HUES48 (cell line): ENCODE measurements around the gene RACGAP1.
A peak's percentile ranks its signal among the peaks of the same experiment; 100 is the strongest.

Source experiments
- H3K27ac ChIP-seq: one replicate; pipeline ENCODE4 v1.7.0; 2013; ENCODE audit warnings: low read depth, low read length, inconsistent platforms
- H3K27me3 ChIP-seq: 2 replicates; pipeline ENCODE4 v1.6.1; 2013; ENCODE audit warnings: mild to moderate bottlenecking, low read length; ENCODE audit not compliant: control insufficient read depth, insufficient read depth
- H3K36me3 ChIP-seq: 2 replicates; pipeline ENCODE4 v1.6.1; 2013; ENCODE audit warnings: low read length; ENCODE audit not compliant: control insufficient read depth, insufficient read depth
- H3K4me1 ChIP-seq: 2 replicates; pipeline ENCODE4 v1.6.1; 2013; ENCODE audit warnings: mild to moderate bottlenecking, low read length; ENCODE audit not compliant: control insufficient read depth, insufficient read depth
- H3K4me3 ChIP-seq: 2 replicates; pipeline ENCODE4 v1.5.1; 2013; ENCODE audit warnings: mild to moderate bottlenecking, low read depth, low read length
- H3K9ac ChIP-seq: 2 replicates; pipeline ENCODE4 v1.6.1; 2013; ENCODE audit warnings: mild to moderate bottlenecking, low read depth, low read length, moderate library complexity
- H3K9me3 ChIP-seq: 2 replicates; pipeline ENCODE4 v1.6.1; 2013; ENCODE audit warnings: low read length; ENCODE audit not compliant: control insufficient read depth, insufficient read depth

The RACGAP1 gene

GRCh38 chr12:50025187-50026059 is at the start of gene RACGAP1:
TSS of gene RACGAP1 (minus strand) at chr12:50025494. CDS start at chr12:50016715, 8,779 bp downstream.
- Histone ChIP-seq H3K4me3 (peak within 1 kb of the TSS; percentile 77), H3K9me3 (no peaks in the 10 kb centered on the region), H3K27ac (peak within 1 kb of the TSS; percentile 79), H3K36me3 (peaks cover 3% of the 10 kb centered on the region; the same call in 1 of the 2 replicates), H3K9ac (peak within 1 kb of the TSS; percentile 31; the same call in 1 of the 2 replicates), H3K4me1 (peaks cover 4% of the 10 kb centered on the region; the same call in 1 of the 2 replicates), H3K27me3 (no peaks in the 10 kb centered on the region)

GRCh38 chr12:50073712-50074111 is 48.4 kb upstream of the RACGAP1 start:
- Histone ChIP-seq H3K27me3 (no peaks in the 10 kb centered on the region), H3K4me3 (no peak overlapping the region), H3K36me3 (no peaks in the 10 kb centered on the region), H3K27ac (no peak overlapping the region), H3K9ac (no peak overlapping the region), H3K9me3 (no peaks in the 10 kb centered on the region), H3K4me1 (no peaks in the 10 kb centered on the region)

- Histone ChIP-seq H3K4me3 (no peak overlapping the region), H3K4me1 (no peaks in the 10 kb centered on the region), H3K36me3 (no peaks in the 10 kb centered on the region), H3K9ac (no peak overlapping the region), H3K9me3 (no peaks in the 10 kb centered on the region), H3K27me3 (no peaks in the 10 kb centered on the region), H3K27ac (no peak overlapping the region)
These were observed 47.9 kb upstream of the RACGAP1 start for GRCh38 chr12:50073206-50073605.

- Histone ChIP-seq H3K4me3 (no peak overlapping the region), H3K36me3 (no peaks in the 10 kb centered on the region), H3K27ac (no peak overlapping the region), H3K9me3 (no peaks in the 10 kb centered on the region), H3K9ac (no peak overlapping the region), H3K27me3 (no peaks in the 10 kb centered on the region), H3K4me1 (no peaks in the 10 kb centered on the region)
These were observed 47.1 kb upstream of the RACGAP1 start for GRCh38 chr12:50072198-50072907.

GRCh38 chr12:50070314-50071060 is 45.2 kb upstream of the RACGAP1 start:
- H3K9ac ChIP-seq, result no peak overlapping the region

GRCh38 chr12:50069539-50069938 is 44.2 kb upstream of the RACGAP1 start:
- Histone ChIP-seq H3K9me3 (no peaks in the 10 kb centered on the region), H3K4me1 (peaks cover 11% of the 10 kb centered on the region; the same call in 1 of the 2 replicates), H3K27ac (no peak overlapping the region)

More at GRCh38 chr12:50070314-50071060, 45.2 kb upstream of the RACGAP1 start:
- Histone ChIP-seq H3K9me3 (no peaks in the 10 kb centered on the region), H3K27me3 (no peaks in the 10 kb centered on the region), H3K27ac (no peak overlapping the region), H3K4me1 (peaks cover 11% of the 10 kb centered on the region; the same call in 1 of the 2 replicates), H3K4me3 (no peak overlapping the region), H3K36me3 (no peaks in the 10 kb centered on the region)

GRCh38 chr12:50069069-50069468 is 43.8 kb upstream of the RACGAP1 start:
- Histone ChIP-seq H3K9me3 (no peaks in the 10 kb centered on the region), H3K4me3 (no peak overlapping the region), H3K27ac (no peak overlapping the region), H3K9ac (no peak overlapping the region), H3K36me3 (no peaks in the 10 kb centered on the region), H3K27me3 (no peaks in the 10 kb centered on the region), H3K4me1 (peaks cover 11% of the 10 kb centered on the region; the same call in 1 of the 2 replicates)

More at GRCh38 chr12:50069539-50069938, 44.2 kb upstream of the RACGAP1 start:
- Histone ChIP-seq H3K36me3 (no peaks in the 10 kb centered on the region), H3K9ac (no peak overlapping the region), H3K27me3 (no peaks in the 10 kb centered on the region), H3K4me3 (no peak overlapping the region)

- no peaks in the 10 kb centered on the region for H3K36me3 ChIP-seq
- H3K9ac ChIP-seq, result no peak overlapping the region
- H3K4me3 ChIP-seq, result no peak overlapping the region
- peak overlapping the region; percentile 37 for H3K27ac ChIP-seq
- peaks cover 11% of the 10 kb centered on the region; the same call in 1 of the 2 replicates for H3K4me1 ChIP-seq
- peaks cover 10% of the 10 kb centered on the region for H3K27me3 ChIP-seq
- no peaks in the 10 kb centered on the region for H3K9me3 ChIP-seq
These were observed 41.1 kb upstream of the RACGAP1 start for GRCh38 chr12:50066402-50066801.

GRCh38 chr12:50065726-50066310 is 40.5 kb upstream of the RACGAP1 start:
- peaks cover 16% of the 10 kb centered on the region for H3K27me3 ChIP-seq
- no peak overlapping the region for H3K27ac ChIP-seq
- H3K9me3 ChIP-seq, result no peaks in the 10 kb centered on the region
- no peaks in the 10 kb centered on the region for H3K36me3 ChIP-seq
- no peak overlapping the region for H3K4me3 ChIP-seq
- no peak overlapping the region for H3K9ac ChIP-seq
- H3K4me1 ChIP-seq, result peaks cover 11% of the 10 kb centered on the region; the same call in 1 of the 2 replicates

- Histone ChIP-seq H3K9ac (no peak overlapping the region), H3K9me3 (no peaks in the 10 kb centered on the region), H3K36me3 (no peaks in the 10 kb centered on the region), H3K4me1 (peaks cover 11% of the 10 kb centered on the region; the same call in 1 of the 2 replicates), H3K27ac (no peak overlapping the region), H3K27me3 (peaks cover 45% of the 10 kb centered on the region), H3K4me3 (no peak overlapping the region)
These were observed 37.6 kb upstream of the RACGAP1 start for GRCh38 chr12:50062728-50063460.
